GM21423 (cell line): Measurements from ENCODE around the gene NEK8.
"Not testable (repeated sequence)": the region's sequence is repeated elsewhere in the genome, so short reads cannot be mapped to it uniquely, and the experiment has no call there.

Source experiments
- ATAC-seq: cut with Tn5 transposase; IDR thresholded peaks from one replicate; pipeline ENCODE4 v1.9.1; 2021; ENCODE audit warnings: mild to moderate bottlenecking, moderate library complexity; ENCODE audit not compliant: unreplicated experiment

The NEK8 gene

DNA sequence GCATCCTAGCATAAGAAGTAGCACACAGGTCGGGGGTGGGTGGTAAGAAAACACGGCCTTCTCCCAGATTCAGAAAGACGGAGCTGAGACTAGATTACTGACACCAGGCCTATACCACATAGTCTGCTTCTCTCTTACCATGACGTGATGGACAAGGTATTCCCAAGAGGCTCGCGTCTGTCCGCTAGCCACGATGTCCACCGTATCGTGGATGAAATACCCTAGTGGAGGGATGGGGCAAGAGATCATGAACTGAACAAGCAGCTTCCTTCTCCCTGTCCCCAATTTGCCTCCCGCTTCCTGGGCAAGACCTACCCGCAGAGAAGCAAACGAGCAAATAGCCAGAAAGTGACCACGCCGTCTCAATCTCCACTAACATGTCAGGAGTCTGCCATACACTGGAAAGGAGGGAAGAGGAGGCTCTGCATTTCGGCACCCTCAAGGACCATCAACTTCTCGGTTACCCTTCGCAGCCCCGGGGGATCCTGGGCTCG lies 3.4 kb upstream of the NEK8 start:
- ATAC-seq, result no peak

DNA sequence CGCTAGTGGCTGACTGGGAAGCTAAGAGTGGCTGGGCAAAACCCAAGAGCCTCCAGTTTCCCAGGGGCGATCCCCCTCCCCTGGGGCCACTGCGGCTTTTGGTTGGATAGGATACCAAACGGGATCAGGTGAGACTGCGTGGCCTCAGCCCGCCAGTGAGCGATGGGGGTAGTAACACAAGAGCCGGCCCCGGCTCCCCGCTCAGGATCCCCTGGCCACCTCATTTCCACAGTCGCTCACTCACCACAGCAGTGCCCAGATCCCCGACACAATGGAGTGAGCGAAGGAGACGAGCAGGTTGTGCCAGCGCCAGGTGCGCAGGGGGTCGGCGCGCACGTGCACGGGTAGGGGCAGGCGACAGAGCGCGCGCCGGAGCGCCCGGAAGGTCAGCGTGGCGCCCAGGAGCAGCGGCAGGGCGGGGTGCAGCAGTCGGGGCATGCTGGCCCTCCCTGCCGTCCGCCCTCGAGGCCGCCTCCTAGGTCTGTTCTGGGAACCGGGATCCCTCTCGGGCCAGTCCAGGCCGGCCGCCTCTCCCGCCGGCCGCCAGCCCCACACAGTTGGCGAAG lies 2.8 kb upstream of the NEK8 start:
- ATAC-seq, result no peak

DNA sequence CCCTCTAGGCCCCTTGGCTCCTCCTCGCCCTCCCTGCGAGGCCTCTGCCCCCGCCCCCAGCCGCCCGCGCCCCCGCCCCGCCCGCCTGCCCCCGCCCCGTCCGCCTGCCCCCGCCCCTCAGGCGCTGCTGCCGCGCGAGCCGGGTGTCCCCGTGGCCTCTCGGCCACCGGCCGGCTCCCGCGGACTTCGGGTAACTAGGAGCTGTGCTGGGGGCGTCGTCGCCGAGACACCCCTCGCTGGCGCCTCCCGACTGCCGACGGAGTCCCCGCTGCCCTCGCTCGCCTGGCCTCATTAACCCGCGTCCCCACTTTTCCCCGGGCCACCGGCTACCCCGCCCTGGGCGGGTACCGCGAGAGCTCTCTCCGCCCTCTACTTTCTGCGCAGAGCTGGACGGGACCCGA lies 2.4 kb upstream of the NEK8 start, which contains the start of gene TLCD1:
TSS of gene TLCD1 (minus strand) at position 8 of the 401 bp plus-strand sequence. CDS start 136 bp downstream, outside the sequence.
- no peak for ATAC-seq

DNA sequence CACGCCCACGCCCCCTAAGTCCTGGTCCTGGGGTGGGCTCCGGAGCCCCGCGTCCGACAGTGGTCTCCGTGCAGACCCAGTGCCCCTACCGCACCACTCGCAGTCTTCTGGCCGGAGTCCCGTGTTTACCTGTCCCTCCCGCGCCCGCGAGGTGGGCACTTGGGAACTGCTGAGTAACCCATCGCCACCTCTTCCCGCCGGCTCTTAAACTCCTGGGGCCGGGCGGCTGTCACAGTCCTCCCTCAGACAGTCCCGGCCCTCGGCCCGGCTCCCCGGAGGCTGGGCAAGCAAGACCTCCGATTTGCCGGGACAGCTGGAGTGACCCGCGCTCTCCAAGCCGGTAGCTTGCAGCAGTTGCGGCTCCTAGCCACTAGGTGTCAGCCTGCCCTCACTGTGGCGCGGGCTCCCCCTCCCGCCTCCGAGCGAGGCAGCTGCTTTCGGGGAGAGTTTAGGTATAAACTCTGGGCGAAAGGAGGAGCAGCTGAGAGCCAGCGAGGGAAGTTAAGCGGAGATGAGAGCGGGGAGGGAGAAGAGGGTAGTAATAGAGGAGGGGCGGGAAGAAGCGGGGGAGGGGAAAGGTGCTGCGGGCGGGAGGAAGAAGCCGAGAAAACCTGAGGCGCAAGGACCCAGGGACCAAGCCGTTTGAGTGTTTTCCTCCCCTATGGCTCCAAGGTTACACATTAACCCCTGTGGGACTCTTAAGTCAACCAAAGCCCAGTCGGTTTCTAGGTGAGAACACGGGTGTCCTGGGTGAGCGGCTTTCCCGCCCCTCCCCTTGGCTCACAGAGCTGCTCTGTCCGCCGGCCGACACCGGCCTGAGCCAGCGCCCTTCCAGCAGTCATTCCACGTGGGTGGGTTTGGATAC lies 1.7 kb upstream of the NEK8 start:
- ATAC-seq, result peak; percentile 34

DNA sequence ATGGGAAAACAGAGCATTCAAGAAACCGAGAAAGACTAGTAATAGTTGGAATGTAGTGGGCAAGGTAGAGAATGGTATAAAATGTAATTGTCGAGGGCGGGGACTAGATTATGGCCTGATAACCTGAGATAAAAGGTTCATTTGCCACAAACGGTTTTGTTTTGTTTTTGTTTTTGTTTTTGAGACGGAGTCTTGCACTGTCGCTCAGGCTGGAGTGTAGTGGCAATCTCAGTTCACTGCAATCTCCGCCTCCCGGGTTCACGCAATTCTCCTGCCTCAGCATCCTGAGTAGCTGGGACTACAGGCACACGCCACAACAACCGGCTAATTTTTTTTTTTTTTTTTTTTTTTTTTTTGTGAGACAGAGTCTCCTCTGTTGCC lies 1.4 kb downstream of the NEK8 start:
- no peak for ATAC-seq

DNA sequence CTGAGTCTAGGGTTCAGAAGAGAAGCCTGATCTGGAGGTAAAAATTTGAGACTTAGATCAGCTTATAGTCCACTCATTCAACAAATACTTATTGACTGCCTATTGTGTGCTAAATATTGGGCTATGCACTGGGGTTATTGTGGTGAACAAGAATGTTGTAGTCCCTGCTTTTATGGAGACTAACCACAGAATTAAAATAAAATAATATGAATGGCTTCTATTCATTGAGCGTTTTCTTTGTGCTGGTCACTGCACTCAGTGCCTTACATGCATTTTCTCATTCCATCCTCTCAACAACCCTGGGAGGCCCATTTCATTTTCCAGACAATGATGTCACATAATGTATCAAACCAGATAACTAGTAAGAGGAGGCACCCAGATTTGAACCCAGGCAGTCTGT lies 4.8 kb downstream of the NEK8 start:
- no peak for ATAC-seq

DNA sequence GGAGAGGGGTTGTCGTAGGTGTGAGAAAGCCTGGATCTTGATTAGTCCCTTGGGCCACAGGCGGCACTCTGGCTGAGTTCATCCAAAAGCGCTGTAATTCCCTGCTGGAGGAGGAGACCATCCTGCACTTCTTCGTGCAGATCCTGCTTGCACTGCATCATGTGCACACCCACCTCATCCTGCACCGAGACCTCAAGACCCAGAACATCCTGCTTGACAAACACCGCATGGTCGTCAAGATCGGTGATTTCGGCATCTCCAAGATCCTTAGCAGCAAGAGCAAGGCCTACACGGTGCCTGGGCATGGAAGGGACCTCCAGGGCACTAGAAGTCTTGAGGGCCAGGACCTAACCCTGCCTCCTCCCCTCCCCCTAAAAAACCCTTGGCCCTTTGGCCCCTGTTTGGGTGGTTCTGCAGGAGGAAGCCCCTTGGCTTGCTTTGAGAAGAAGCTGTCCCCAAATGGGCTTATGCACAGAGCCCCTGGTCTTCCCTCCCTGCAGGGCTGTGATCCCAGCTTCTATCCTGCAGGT lies 6.2 kb downstream of the NEK8 start:
- ATAC-seq, result no peak

DNA sequence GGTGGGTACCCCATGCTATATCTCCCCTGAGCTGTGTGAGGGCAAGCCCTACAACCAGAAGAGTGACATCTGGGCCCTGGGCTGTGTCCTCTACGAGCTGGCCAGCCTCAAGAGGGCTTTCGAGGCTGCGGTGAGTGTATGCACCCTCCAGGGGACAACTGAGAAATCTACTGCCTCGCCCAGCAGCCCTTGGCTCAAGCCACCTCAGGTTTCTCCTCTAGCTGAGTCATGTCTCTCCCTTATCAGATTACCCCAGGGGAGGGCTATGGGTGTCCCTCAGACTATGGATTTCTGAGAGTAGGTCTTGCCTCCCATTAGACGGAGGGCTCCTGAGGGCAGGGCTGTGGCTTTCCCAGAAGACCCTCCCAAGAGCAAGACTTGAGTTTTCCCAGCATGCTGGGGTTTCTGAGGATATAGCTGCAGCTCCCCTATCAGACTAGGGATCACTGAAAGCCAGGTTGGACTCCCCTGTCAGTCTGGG lies 6.7 kb downstream of the NEK8 start:
- ATAC-seq, result no peak

DNA sequence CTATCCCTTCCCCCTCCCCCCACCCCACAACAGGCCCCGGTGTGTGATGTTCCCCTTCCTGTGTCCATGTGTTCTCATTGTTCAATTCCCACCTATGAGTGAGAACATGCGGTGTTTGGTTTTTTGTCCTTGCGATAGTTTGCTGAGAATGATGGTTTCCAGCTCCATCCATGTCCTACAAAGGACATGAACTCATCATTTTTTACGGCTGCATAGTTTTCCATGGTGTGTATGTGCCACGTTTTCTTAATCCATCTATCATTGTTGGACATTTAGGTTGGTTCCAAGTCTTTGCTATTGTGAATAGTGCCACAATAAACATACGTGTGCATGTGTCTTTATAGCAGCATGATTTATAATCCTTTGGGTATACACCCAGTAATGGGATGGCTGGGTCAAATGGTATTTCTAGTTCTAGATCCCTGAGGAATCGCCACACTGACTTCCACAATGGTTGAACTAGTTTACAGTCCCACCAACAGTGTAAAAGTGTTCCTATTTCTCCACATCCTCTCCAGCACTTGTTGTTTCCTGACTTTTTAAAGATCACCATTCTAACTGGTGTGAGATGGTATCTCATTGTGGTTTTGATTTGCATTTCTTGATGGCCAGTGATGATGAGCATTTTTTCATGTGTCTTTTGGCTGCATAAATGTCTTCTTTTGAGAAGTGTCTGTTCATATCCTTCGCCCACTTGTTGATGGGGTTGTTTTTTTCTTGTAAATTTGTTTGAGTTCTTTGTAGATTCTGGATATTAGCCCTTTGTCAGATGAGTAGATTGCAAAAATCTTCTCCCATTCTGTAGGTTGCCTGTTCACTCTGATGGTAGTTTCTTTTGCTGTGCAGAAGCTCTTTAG lies 7.6 kb downstream of the NEK8 start:
- not testable (repeated sequence) for ATAC-seq

DNA sequence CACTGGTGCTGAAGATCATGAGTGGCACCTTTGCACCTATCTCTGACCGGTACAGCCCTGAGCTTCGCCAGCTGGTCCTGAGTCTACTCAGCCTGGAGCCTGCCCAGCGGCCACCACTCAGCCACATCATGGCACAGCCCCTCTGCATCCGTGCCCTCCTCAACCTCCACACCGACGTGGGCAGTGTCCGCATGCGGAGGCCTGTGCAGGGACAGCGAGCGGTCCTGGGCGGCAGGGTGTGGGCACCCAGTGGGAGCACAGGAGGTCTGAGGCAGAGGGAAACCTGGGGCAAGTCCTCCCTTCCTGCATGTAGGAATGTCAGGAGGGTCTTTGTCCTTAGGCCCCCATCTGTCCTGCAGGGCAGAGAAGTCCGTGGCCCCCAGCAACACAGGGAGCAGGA lies 8.7 kb downstream of the NEK8 start:
- ATAC-seq, result no peak

DNA sequence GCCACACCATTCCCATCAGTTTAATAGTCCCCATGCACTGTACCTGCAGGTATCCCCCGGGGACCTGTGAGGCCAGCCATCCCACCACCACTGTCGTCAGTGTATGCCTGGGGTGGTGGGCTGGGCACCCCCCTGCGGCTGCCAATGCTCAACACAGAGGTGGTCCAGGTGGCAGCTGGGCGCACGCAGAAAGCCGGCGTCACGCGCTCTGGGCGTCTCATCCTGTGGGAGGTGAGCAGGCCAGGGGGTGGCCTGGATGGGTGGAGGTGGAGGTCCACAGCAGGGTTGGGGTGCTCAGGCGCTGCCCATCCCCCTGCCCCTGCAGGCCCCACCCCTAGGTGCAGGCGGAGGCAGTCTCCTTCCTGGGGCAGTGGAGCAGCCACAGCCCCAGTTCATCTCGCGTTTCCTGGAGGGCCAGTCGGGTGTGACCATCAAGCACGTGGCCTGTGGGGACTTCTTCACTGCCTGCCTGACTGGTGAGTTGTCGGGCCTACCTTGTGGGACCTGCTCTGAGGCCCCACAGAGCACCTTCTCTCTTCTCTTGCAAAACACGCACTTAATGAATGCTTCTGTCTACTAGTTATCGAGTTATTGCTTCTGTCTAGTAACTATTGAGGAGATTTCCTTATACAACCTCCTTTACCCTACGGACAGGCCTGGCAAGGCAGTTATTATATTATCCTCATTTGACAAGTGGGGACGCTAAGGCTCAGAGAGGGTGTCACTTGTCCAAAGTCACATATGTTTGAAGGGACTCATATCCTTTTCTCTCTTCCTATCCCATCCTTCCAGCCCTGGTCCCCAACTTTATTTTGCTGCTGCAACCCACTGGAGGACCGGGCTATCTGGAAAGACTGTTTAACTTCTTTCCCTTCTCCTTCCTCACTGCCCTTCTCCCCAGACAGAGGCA lies 9.4 kb downstream of the NEK8 start:
- peak; percentile 60 for ATAC-seq

DNA sequence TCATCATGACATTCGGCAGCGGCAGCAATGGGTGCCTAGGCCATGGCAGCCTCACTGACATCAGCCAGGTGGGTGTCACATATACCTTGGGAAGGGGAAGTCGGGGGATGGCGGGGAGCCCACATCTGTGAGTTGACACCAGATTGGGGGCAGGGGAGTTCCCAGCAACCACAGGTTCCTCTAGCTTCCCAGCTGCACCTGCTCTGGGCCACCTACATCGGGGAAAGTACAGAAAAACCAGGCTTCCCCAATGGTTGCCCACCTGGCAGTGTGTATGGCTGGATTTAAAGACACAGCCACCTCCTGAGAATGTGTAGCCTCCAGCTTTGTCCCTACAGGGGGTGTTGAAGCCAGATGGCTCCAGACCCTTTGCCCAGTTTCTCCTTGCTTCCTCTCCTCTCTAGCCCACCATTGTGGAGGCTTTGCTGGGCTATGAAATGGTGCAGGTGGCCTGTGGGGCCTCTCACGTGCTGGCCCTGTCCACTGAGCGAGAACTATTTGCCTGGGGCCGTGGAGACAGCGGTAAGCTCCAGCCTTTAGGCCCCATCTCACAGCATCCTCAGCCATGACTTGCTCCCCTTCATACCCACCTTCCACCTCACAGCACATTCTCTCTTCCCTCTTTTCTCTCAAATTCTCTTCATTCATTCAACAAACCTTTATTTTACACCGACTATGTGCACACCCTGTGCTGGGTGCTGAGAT lies 10.2 kb downstream of the NEK8 start:
- peak; percentile 27 for ATAC-seq

DNA sequence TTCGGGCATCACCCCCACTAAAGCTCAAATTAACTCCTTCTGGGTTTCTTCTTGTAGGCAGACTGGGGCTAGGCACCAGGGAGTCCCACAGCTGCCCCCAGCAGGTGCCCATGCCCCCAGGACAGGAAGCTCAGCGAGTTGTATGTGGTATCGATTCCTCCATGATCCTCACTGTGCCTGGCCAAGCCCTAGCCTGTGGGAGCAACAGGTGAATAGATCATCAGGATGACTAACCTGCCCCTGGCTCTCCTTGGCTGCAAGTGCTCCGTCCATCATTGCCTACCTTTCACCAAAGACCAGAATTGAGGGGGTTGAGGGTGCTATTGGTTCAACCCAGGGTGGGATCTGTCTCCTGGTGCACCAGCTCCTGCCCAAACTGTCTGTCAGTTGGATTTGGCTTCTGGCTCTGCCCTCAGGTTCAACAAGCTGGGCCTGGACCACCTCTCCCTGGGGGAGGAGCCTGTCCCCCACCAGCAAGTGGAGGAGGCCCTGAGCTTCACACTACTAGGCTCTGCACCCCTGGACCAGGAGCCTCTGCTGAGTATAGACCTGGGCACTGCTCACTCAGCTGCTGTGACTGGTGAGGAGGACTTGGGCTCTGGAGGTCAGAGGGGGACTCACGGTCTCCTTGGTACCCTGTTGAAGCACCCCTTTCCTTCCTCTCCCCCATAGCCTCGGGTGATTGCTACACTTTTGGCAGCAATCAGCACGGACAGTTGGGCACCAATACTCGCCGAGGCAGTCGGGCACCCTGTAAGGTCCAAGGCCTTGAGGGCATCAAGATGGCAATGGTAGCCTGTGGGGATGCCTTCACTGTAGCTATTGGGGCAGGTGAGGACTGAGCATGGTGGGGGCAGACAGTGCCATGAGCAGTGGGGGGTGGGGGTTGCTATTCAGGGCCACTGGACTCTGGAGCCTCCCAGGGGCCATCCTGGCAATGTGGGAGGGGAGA lies 12.1 kb downstream of the NEK8 start:
- ATAC-seq, result no peak

DNA sequence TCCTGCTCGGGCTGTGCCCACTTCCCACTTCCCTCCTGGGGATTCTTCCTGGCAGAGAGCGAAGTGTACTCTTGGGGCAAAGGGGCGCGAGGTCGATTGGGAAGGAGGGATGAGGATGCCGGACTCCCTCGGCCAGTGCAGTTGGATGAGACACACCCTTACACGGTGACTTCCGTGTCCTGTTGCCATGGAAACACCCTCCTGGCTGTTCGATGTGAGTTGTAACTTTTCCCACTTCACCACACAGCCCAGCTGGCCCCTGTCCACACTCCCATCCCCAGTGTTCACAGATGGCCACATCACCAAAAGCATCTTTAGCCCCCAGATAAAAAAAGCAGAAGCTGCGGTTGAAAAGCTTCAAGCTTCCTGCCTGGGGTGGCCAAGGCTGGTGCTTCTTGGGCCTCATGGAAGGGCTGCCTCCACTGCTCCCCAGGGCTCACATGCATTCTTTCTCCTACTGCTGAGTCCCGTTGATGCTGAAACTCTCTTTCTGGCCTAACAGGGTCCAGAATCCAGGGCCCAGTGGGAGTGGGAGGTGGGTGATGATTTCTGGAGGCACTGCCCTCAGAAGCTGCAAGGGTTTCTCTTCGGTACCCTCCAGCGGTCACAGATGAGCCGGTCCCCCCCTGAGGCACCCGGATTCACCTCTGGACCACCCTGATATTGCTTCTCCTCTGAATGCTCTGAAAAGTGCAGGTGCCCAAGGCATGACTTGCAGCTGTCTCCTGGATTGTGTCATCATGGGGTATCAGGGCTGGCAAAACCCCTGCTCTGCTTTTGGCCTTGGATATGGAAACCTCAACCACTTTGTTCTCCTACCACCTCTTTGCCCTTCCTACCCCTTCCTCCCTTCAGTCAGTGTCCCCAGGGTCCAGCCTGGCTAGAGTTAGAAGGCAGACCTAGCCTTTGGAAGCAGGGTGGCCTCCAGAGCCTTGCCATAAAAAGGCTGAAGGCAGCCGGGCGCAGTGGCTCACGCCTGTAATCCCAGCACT lies 13.1 kb downstream of the NEK8 start:
- ATAC-seq, result no peak

DNA sequence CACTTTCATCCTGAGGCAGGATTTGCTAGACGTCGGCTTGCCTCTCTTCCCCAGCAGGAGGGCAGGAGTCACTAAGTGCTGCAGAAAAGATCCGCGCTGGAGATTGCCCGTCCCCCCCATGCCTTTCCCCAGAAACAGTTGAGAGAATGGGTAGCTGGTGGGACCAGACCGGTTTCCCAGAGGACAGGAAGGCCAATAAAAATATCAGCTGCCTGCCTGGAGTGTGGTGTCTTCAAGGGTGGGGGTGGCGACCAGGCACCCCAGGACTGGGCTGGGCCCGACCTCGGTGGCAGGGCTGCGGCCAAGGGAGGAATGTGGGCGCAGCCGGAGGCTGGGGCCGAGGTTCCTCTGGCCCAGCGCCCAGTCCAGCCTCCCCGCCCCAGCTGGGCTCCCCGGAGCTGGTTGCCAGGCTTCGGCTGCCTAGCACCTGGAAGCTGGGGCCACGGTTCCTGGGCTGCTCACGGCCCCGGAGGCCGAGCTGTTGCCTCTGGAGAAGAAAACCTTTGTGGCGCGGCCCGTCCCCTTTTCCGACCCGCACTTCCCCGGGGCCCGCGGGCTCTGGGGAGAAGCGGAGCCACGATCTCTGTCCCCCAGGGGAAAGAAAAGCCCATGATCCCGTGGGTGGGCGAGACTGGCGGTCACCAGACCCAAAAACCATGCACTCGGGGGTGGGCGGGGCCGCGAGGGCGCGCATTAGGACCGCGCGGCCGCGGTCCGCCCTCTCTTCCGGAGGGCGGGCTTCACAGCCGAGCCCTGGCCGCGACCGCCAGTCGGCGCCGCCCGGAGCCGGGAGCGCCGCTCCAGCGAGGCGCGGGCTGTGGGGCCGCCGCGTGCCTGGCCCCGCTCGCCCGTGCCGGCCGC lies 14.9 kb downstream of the NEK8 start, which contains the start of gene TRAF4:
TSS of gene TRAF4 (plus strand) at position 769 of the 861 bp plus-strand sequence. CDS start 102 bp downstream, outside the sequence.
- peak; percentile 60 for ATAC-seq
